ENCODE measurements around the gene PCSK4. TPM values are rescaled to one million over a fixed set of nuclear protein-coding genes. Genes with fewer than 3 reads are reported as not detected.

Gene PCSK4
- total and polyA plus RNA-seq, 2 of the 13 experiments (the other 11 are each of a cell fraction or from before 2014, with no cell fraction given) = 2.0 to 2.7 TPM

DNA sequence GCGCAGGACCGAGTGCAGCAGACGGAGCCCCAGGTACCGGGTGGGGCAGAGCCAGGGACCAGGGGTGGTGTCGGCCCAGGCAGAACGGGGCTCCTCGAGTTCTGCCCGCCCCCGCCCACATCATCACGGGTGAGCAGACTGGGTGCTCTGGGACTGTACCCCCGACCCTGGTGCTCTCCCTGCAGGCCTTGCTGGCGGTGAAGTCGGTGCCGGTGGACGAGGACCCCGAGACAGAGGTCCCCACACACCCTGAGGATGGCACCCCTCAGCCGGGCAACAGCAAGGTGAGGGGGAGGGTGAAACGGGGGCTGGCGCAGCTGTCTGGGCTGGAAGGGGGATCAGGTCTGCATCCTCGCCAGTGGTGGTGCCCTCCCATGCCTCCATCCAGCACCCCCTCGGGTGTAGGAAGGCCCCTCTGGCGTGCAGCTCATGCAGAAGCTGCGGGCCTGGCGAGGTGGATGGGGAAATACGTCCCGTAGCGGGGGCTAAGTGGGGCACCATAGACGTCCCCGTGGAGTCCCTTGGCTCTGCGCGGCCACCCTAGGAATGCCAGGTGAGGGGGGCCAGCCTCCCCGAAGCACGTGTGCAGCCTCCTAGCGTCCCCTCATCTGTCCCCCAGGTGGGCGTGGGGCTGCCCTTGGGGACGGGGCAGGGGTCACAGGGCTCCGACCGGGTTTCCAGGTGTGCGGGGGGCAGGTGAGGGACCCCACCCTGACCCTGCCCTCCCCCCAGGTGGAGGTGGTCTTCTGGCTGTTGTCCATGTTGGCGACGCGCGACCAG, 33.8 kb downstream of the PCSK4 start:
- Histone ChIP-seq H3K79me2 (ENCODE audit: insufficient read depth, low read length) (no peaks in the 10 kb centered on the region), H3K4me2 (ENCODE audit: low read depth, low read length) (peak overlapping the region; percentile 51), H3K27me3 (ENCODE audit: control insufficient read depth in 1 of 2, insufficient read depth in 2 of 2, low read length in 2 of 2) (peaks cover 7 to 50% of the 10 kb centered on the region in 2 experiments; a peak in 4 of 5 replicates), H2AFZ (ENCODE audit: low read length) (no peak overlapping the region), H3K36me3 (replicated peaks in 1 of 2; ENCODE audit: control insufficient read depth in 1 of 2, insufficient read depth in 2 of 2, low read length in 2 of 2) (no peaks in the 10 kb centered on the region), H3K9me3 (ENCODE audit: low read length) (no peaks in the 10 kb centered on the region), H3K27ac (ENCODE audit: extremely low read length, insufficient read depth, low read length) (no peak overlapping the region), H4K20me1 (ENCODE audit: insufficient read depth, low read length) (peaks cover 5% of the 10 kb centered on the region; the same call in 1 of the 2 replicates), H3K4me1 (ENCODE audit: insufficient read depth, low read length) (peaks cover 50% of the 10 kb centered on the region), H3K9ac (ENCODE audit: insufficient read depth, low read depth, low read length) (no peak overlapping the region), H3K4me3 (replicated peaks in 1 of 3; ENCODE audit: insufficient read depth in 1 of 3, low read depth in 2 of 3, low read length in 3 of 3) (peak overlapping the region in 1 of 3 experiments; percentile 39; a peak in 1 of 6 replicates)
- no peak for ATAC-seq
- in situ Hi-C loops (cut with HindIII; ENCODE audit: extremely low pct_ligation_motif_present, low pct_unique_long_range_greater_than_20kb) (loop anchor here (5.0 kb wide), 1 partner anchor 56 kb away; the partner anchor contains the start of gene ADAMTSL5), intact Hi-C loops (cut with micrococcal nuclease; ENCODE audit: unreplicated experiment) (no loop called here)
- no CpG with 5 or more reads among the region's 43 CpGs for WGBS (ENCODE audit: low lambda C conversion rate)
- ChIA-PET POLR2A (interaction anchor here (0.5 to 4.0 kb wide), 10 partner anchors 12 to 382 kb away, joined by 3 to 34 read pairs (median 6); partner anchors contain the start of genes CIRBP and REEP6), CTCF (ENCODE audit: low intra/inter-chr PET ratio, low total read pairs) (no interaction called here)
- no TSS peak for BruUV-seq (replicated peaks)
- no peak for DNase-seq (ENCODE audit: low spot score)
- no peak for FAIRE-seq
- TF ChIP-seq RELA (CRISPR knock-in tag; IDR thresholded peaks at IDR 0.05) (no peak), HOXA3 (CRISPR knock-in tag; IDR thresholded peaks at IDR 0.05) (no peak), RFX3 (CRISPR knock-in tag; IDR thresholded peaks at IDR 0.05) (no peak), SIN3B (IDR thresholded peaks at IDR 0.05; ENCODE audit: low read length) (no peak), ZBTB42 (CRISPR knock-in tag; IDR thresholded peaks at IDR 0.05) (no peak), AKAP8 (CRISPR knock-in tag; IDR thresholded peaks at IDR 0.05) (peak; percentile 79), JUN (CRISPR knock-in tag; IDR thresholded peaks at IDR 0.05) (no peak), ZFY (CRISPR knock-in tag; IDR thresholded peaks at IDR 0.05) (no peak), ZNF768 (CRISPR knock-in tag; IDR thresholded peaks at IDR 0.05) (0 out of 2 replicates have a peak, but pooled peaks have one; percentile 7), GABPB1 (CRISPR knock-in tag; IDR thresholded peaks at IDR 0.05) (no peak), ZSCAN30 (CRISPR knock-in tag; IDR thresholded peaks at IDR 0.05) (no peak), ZNF101 (CRISPR knock-in tag; IDR thresholded peaks at IDR 0.05; ENCODE audit: borderline replicate concordance, low read depth) (no peak), KLF16 (CRISPR knock-in tag; IDR thresholded peaks at IDR 0.05) (no peak)
- TF ChIP-seq, protein P1, sequence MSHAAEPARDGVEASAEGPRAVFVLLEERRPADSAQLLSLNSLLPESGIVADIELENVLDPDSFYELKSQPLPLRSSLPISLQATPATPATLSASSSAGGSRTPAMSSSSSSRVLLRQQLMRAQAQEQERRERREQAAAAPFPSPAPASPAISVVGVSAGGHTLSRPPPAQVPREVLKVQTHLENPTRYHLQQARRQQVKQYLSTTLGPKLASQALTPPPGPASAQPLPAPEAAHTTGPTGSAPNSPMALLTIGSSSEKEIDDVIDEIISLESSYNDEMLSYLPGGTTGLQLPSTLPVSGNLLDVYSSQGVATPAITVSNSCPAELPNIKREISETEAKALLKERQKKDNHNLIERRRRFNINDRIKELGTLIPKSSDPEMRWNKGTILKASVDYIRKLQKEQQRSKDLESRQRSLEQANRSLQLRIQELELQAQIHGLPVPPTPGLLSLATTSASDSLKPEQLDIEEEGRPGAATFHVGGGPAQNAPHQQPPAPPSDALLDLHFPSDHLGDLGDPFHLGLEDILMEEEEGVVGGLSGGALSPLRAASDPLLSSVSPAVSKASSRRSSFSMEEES (CRISPR knock-in tag; IDR thresholded peaks at IDR 0.05) = no peak
- TF ChIP-seq, protein P2, sequence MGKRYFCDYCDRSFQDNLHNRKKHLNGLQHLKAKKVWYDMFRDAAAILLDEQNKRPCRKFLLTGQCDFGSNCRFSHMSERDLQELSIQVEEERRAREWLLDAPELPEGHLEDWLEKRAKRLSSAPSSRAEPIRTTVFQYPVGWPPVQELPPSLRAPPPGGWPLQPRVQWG (CRISPR knock-in tag; IDR thresholded peaks at IDR 0.05; ENCODE audit: borderline replicate concordance, low read depth) = no peak
- TF ChIP-seq, protein P3, sequence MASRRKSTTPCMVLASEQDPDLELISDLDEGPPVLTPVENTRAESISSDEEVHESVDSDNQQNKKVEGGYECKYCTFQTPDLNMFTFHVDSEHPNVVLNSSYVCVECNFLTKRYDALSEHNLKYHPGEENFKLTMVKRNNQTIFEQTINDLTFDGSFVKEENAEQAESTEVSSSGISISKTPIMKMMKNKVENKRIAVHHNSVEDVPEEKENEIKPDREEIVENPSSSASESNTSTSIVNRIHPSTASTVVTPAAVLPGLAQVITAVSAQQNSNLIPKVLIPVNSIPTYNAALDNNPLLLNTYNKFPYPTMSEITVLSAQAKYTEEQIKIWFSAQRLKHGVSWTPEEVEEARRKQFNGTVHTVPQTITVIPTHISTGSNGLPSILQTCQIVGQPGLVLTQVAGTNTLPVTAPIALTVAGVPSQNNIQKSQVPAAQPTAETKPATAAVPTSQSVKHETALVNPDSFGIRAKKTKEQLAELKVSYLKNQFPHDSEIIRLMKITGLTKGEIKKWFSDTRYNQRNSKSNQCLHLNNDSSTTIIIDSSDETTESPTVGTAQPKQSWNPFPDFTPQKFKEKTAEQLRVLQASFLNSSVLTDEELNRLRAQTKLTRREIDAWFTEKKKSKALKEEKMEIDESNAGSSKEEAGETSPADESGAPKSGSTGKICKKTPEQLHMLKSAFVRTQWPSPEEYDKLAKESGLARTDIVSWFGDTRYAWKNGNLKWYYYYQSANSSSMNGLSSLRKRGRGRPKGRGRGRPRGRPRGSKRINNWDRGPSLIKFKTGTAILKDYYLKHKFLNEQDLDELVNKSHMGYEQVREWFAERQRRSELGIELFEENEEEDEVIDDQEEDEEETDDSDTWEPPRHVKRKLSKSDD (CRISPR knock-in tag; IDR thresholded peaks at IDR 0.05; ENCODE audit: low read depth) = no peak
- TF ChIP-seq, protein P4, sequence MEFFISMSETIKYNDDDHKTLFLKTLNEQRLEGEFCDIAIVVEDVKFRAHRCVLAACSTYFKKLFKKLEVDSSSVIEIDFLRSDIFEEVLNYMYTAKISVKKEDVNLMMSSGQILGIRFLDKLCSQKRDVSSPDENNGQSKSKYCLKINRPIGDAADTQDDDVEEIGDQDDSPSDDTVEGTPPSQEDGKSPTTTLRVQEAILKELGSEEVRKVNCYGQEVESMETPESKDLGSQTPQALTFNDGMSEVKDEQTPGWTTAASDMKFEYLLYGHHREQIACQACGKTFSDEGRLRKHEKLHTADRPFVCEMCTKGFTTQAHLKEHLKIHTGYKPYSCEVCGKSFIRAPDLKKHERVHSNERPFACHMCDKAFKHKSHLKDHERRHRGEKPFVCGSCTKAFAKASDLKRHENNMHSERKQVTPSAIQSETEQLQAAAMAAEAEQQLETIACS (CRISPR knock-in tag; IDR thresholded peaks at IDR 0.05) = no peak

All from HepG2 (cell line).